Measurements from ENCODE around the gene SEPTIN5. TPM values are rescaled to one million over a fixed set of nuclear protein-coding genes. Genes with fewer than 3 reads are reported as not detected.
A peak's percentile ranks its signal among the peaks of the same experiment; 100 is the strongest.

SEPTIN5 gene
- total RNA-seq, 1 experiment from 2014 or later, result 22.4 TPM

DNA sequence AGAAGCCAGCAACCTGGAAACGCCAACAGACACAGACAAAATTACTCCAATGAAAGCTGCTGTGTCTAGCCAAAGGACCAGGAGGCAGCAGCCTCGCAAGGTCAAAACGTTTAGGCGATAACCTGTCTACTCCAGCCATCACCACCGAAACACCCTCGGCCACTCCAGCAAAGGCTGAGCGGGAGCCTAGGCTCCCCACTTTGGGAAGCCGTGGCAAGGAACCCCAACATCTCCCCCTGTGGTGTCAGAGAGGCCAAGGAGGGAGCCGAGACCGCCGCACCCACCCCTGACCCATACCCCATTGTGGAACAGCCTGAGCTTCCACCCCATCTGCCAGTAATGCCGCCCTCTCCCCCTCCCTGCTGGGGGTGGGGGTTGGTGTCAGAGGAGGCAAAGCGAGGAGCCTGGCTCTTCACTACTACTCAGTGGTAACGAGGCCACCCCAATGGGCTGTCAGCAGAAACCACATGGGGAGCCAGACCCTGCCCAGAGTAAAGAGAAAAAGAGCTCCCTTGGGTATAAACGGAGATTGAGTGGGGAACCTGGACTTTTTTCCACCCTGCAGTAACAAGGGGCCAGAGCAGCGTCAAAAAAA is 33.9 kb upstream of the SEPTIN5 start:
- peaks cover 11% of the 10 kb centered on the region for H3K4me1 Mint-ChIP-seq
- ATAC-seq (no peak), DNase-seq (ENCODE audit: low spot score) (no peak)
- H3K36me3 Mint-ChIP-seq, result no peaks in the 10 kb centered on the region
- H3K27me3 Mint-ChIP-seq (ENCODE audit: low read depth), result peaks cover 4% of the 10 kb centered on the region
- H3K9me3 Mint-ChIP-seq, result peaks cover 24% of the 10 kb centered on the region; the same call in 1 of the 2 replicates
- ChIA-PET CTCF (interaction anchor here (0.6 to 5.3 kb wide), 47 partner anchors 7 to 613 kb away, joined by 3 to 70 read pairs (median 5); partner anchors contain the start of genes CDC45, CLDN5, GP1BB and SEPTIN5), POLR2A (no interaction called here)
- H3K4me3 Mint-ChIP-seq, result no peak overlapping the region
- no peak for TF ChIP-seq ETV6 (CRISPR knock-in tag; IDR thresholded peaks at IDR 0.05)
- TF ChIP-seq FOXJ3 (CRISPR knock-in tag; IDR thresholded peaks at IDR 0.05; ENCODE audit: borderline replicate concordance), result no peak
- TF ChIP-seq, protein P1, sequence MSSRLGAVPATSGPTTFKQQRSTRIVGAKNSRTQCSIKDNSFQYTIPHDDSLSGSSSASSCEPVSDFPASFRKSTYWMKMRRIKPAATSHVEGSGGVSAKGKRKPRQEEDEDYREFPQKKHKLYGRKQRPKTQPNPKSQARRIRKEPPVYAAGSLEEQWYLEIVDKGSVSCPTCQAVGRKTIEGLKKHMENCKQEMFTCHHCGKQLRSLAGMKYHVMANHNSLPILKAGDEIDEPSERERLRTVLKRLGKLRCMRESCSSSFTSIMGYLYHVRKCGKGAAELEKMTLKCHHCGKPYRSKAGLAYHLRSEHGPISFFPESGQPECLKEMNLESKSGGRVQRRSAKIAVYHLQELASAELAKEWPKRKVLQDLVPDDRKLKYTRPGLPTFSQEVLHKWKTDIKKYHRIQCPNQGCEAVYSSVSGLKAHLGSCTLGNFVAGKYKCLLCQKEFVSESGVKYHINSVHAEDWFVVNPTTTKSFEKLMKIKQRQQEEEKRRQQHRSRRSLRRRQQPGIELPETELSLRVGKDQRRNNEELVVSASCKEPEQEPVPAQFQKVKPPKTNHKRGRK (CRISPR knock-in tag; IDR thresholded peaks at IDR 0.05; ENCODE audit: borderline replicate concordance), result no peak
- TF ChIP-seq, protein P2, sequence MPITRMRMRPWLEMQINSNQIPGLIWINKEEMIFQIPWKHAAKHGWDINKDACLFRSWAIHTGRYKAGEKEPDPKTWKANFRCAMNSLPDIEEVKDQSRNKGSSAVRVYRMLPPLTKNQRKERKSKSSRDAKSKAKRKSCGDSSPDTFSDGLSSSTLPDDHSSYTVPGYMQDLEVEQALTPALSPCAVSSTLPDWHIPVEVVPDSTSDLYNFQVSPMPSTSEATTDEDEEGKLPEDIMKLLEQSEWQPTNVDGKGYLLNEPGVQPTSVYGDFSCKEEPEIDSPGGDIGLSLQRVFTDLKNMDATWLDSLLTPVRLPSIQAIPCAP (CRISPR knock-in tag; IDR thresholded peaks at IDR 0.05), result no peak
- TF ChIP-seq, protein P3, sequence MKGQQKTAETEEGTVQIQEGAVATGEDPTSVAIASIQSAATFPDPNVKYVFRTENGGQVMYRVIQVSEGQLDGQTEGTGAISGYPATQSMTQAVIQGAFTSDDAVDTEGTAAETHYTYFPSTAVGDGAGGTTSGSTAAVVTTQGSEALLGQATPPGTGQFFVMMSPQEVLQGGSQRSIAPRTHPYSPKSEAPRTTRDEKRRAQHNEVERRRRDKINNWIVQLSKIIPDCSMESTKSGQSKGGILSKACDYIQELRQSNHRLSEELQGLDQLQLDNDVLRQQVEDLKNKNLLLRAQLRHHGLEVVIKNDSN (CRISPR knock-in tag; IDR thresholded peaks at IDR 0.05), result no peak
- no peak overlapping the region for H3K27ac Mint-ChIP-seq

DNA sequence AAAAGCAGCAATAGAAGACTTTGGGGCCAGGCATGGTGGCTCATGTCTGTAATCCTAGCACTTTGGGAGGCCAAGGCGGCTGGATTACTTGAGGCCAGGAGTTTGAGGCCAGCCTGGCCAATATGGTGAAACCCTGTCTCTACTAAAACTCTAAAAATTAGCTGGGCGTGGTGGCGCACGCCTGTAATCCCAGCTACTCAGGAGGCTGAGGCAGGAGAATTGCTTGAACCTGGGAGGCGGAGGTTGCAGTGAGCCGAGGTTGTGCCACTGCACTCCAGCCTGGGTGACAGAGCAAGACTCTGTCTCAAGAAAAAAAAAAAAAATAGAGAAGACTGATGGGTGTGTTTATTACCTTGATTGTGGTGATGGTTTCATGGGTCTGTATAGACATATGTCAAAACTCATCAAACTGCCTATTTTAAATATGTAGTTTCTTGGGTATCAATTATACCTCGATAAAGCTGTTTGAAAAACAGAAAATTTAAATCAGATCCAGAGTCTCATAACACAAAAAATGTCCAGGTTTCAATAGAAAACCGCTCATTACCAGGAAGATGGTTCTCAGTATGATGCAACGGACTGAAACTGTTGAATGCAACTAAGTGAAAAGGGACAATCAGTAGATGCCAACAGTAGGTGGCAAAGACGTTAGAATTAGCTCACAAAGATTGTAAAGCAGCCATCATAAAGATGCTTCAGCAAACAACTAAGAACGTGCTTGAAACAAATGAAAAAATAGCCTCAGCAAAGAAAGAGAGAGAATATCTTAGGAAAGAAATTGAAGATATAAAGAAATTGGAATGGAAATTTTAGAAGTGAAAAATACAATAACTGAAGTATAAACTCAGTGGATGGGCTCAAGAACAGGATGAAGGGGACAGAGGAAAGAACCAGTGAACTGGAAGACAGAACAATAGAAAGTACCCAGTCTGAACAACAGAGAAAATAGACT is 33.1 kb upstream of the SEPTIN5 start:
- Mint-ChIP-seq H3K4me1 (peaks cover 11% of the 10 kb centered on the region), H3K36me3 (no peaks in the 10 kb centered on the region), H3K27ac (no peak overlapping the region), H3K9me3 (peaks cover 27% of the 10 kb centered on the region), H3K27me3 (ENCODE audit: low read depth) (peaks cover 4% of the 10 kb centered on the region), H3K4me3 (no peak overlapping the region)
- ATAC-seq (no peak), DNase-seq (ENCODE audit: low spot score) (no peak)
- TF ChIP-seq ZNF423 (CRISPR knock-in tag; IDR thresholded peaks at IDR 0.05) (no peak), TCF7 (CRISPR knock-in tag; IDR thresholded peaks at IDR 0.05; ENCODE audit: low read depth) (no peak), HMGA2 (CRISPR knock-in tag; IDR thresholded peaks at IDR 0.05) (no peak), ZNF232 (CRISPR knock-in tag; IDR thresholded peaks at IDR 0.05) (no peak), GRHL2 (CRISPR knock-in tag; IDR thresholded peaks at IDR 0.05; ENCODE audit: insufficient replicate concordance, severe bottlenecking) (no peak), GABPB1 (CRISPR knock-in tag; IDR thresholded peaks at IDR 0.05) (peak; percentile 74; the same call in 1 of the 2 replicates)
- TF ChIP-seq, protein P4, sequence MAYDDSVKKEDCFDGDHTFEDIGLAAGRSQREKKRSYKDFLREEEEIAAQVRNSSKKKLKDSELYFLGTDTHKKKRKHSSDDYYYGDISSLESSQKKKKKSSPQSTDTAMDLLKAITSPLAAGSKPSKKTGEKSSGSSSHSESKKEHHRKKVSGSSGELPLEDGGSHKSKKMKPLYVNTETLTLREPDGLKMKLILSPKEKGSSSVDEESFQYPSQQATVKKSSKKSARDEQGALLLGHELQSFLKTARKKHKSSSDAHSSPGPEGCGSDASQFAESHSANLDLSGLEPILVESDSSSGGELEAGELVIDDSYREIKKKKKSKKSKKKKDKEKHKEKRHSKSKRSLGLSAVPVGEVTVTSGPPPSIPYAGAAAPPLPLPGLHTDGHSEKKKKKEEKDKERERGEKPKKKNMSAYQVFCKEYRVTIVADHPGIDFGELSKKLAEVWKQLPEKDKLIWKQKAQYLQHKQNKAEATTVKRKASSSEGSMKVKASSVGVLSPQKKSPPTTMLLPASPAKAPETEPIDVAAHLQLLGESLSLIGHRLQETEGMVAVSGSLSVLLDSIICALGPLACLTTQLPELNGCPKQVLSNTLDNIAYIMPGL (CRISPR knock-in tag; IDR thresholded peaks at IDR 0.05), result no peak
- CTCF ChIA-PET, result interaction anchor here (0.8 to 5.3 kb wide), 9 partner anchors 9 to 82 kb away, joined by 4 to 70 read pairs (median 24); partner anchors contain the start of gene GP1BB
- POLR2A ChIA-PET, result no interaction called here

DNA sequence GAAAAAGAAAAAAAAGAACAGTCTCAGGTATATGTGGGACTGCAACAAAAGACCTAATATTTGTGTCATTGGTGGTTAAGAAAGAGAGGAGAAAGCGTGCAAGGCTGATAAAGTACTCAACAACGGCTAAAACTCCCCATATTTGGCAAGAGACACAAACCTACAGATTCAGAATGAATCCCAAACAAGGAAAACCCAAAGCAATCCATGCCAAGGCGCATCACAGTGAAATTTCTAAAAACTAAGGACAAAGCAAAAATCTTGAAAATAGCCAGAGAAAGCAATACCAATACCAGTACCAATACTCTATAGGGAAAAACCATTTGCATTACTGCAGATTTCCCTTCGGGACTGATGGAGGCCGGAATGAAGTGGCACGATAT is 32.4 kb upstream of the SEPTIN5 start:
- no peaks in the 10 kb centered on the region for H3K36me3 Mint-ChIP-seq
- peaks cover 11% of the 10 kb centered on the region for H3K4me1 Mint-ChIP-seq
- POLR2A ChIA-PET, result no interaction called here
- DNase-seq (ENCODE audit: low spot score), result no peak
- no peak for ATAC-seq
- no peak overlapping the region for H3K27ac Mint-ChIP-seq
- H3K4me3 Mint-ChIP-seq, result no peak overlapping the region
- CTCF ChIA-PET, result interaction anchor here (5.3 kb wide), 1 partner anchor 14 kb away, joined by 51 read pairs; no protein-coding TSS in a partner anchor
- peaks cover 4% of the 10 kb centered on the region for H3K27me3 Mint-ChIP-seq (ENCODE audit: low read depth)
- peaks cover 30% of the 10 kb centered on the region for H3K9me3 Mint-ChIP-seq
- TF ChIP-seq, protein P5, sequence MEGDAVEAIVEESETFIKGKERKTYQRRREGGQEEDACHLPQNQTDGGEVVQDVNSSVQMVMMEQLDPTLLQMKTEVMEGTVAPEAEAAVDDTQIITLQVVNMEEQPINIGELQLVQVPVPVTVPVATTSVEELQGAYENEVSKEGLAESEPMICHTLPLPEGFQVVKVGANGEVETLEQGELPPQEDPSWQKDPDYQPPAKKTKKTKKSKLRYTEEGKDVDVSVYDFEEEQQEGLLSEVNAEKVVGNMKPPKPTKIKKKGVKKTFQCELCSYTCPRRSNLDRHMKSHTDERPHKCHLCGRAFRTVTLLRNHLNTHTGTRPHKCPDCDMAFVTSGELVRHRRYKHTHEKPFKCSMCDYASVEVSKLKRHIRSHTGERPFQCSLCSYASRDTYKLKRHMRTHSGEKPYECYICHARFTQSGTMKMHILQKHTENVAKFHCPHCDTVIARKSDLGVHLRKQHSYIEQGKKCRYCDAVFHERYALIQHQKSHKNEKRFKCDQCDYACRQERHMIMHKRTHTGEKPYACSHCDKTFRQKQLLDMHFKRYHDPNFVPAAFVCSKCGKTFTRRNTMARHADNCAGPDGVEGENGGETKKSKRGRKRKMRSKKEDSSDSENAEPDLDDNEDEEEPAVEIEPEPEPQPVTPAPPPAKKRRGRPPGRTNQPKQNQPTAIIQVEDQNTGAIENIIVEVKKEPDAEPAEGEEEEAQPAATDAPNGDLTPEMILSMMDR (IDR thresholded peaks at IDR 0.05), result no peak
- TF ChIP-seq SMAD3 (CRISPR knock-in tag; IDR thresholded peaks at IDR 0.05; ENCODE audit: borderline replicate concordance) (no peak), SP1 (CRISPR knock-in tag; conservative IDR thresholded peaks at IDR 0.05) (no peak)
- TF ChIP-seq, protein P6, sequence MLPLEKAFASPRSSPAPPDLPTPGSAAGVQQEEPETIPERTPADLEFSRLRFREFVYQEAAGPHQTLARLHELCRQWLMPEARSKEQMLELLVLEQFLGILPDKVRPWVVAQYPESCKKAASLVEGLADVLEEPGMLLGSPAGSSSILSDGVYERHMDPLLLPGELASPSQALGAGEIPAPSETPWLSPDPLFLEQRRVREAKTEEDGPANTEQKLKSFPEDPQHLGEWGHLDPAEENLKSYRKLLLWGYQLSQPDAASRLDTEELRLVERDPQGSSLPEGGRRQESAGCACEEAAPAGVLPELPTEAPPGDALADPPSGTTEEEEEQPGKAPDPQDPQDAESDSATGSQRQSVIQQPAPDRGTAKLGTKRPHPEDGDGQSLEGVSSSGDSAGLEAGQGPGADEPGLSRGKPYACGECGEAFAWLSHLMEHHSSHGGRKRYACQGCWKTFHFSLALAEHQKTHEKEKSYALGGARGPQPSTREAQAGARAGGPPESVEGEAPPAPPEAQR (CRISPR knock-in tag; IDR thresholded peaks at IDR 0.05), result no peak
- TF ChIP-seq, protein P7, sequence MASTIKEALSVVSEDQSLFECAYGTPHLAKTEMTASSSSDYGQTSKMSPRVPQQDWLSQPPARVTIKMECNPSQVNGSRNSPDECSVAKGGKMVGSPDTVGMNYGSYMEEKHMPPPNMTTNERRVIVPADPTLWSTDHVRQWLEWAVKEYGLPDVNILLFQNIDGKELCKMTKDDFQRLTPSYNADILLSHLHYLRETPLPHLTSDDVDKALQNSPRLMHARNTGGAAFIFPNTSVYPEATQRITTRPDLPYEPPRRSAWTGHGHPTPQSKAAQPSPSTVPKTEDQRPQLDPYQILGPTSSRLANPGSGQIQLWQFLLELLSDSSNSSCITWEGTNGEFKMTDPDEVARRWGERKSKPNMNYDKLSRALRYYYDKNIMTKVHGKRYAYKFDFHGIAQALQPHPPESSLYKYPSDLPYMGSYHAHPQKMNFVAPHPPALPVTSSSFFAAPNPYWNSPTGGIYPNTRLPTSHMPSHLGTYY (CRISPR knock-in tag; IDR thresholded peaks at IDR 0.05), result no peak

Data from WTC11 (cell line).